GM04504 (cell line): ENCODE measurements around the gene PCMTD2.
A peak's percentile ranks its signal among the peaks of the same experiment; 100 is the strongest.

Experiments
- DNase-seq: peaks from one replicate; pipeline ENCODE4 v3.0.0-alpha.2; 2012; ENCODE audit warnings: low read depth

PCMTD2 gene

GRCh38 chr20:64255361-64256281 lies at the start of gene PCMTD2:
Gene PCMTD2, plus strand, starts transcription at chr20:64255748. Its CDS starts 4,218 bp downstream, at chr20:64259966.
- peak; percentile 50 for DNase-seq

GRCh38 chr20:64206614-64207013 lies 48.9 kb upstream of the PCMTD2 start:
- no peak for DNase-seq

- no peak for DNase-seq
These were observed 47.6 kb upstream of the PCMTD2 start for GRCh38 chr20:64207641-64208590.

- no peak for DNase-seq
These were observed 46.4 kb upstream of the PCMTD2 start for GRCh38 chr20:64209148-64209547.

GRCh38 chr20:64210656-64211369 lies 44.7 kb upstream of the PCMTD2 start:
- no peak for DNase-seq

- DNase-seq = no peak
These were observed 43.5 kb upstream of the PCMTD2 start for GRCh38 chr20:64211874-64212658.

- peak; percentile 24 for DNase-seq
These were observed 42.8 kb upstream of the PCMTD2 start for GRCh38 chr20:64212755-64213154.

- DNase-seq = no peak
These were observed 41.4 kb upstream of the PCMTD2 start for GRCh38 chr20:64214113-64214512.

- no peak for DNase-seq
These were observed 40.6 kb upstream of the PCMTD2 start for GRCh38 chr20:64214952-64215351.

- no peak for DNase-seq
These were observed 39.5 kb upstream of the PCMTD2 start for GRCh38 chr20:64216036-64216435.

GRCh38 chr20:64216910-64217309 lies 38.6 kb upstream of the PCMTD2 start:
- no peak for DNase-seq

GRCh38 chr20:64217539-64218221 lies 37.9 kb upstream of the PCMTD2 start:
- DNase-seq = no peak

- no peak for DNase-seq
These were observed 36.3 kb upstream of the PCMTD2 start for GRCh38 chr20:64219202-64219601.

- no peak for DNase-seq
These were observed 35.8 kb upstream of the PCMTD2 start for GRCh38 chr20:64219730-64220129.

GRCh38 chr20:64220420-64220819 lies 35.1 kb upstream of the PCMTD2 start:
- no peak for DNase-seq

- no peak for DNase-seq
These were observed 34.5 kb upstream of the PCMTD2 start for GRCh38 chr20:64220891-64221527.

- DNase-seq = no peak
These were observed 33.2 kb upstream of the PCMTD2 start for GRCh38 chr20:64222291-64222735.

GRCh38 chr20:64222851-64223525 lies 32.6 kb upstream of the PCMTD2 start:
- no peak for DNase-seq

- DNase-seq = no peak
These were observed 32.0 kb upstream of the PCMTD2 start for GRCh38 chr20:64223526-64224067.
